KMS-11 (cell line): ENCODE data around the gene KHSRP.

Experiments used
- H2AFZ ChIP-seq: fragments of 200-600 bp; sonication (generic); 2 replicates; pipeline ENCODE4 v1.6.1; 2016; ENCODE audit warnings: antibody characterized with exemption, mixed run types, low read depth
- H3K27ac ChIP-seq: fragments of 200-600 bp; sonication (generic); 2 replicates; pipeline ENCODE4 v1.6.1; 2016; ENCODE audit warnings: mild to moderate bottlenecking, mixed run types
- H3K27me3 ChIP-seq: fragments of 200-600 bp; sonication (generic); 2 replicates; pipeline ENCODE4 v1.6.1; 2017; ENCODE audit warnings: mild to moderate bottlenecking, low read depth, mixed run types, moderate library complexity; ENCODE audit not compliant: insufficient read depth
- H3K36me3 ChIP-seq: fragments of 200-600 bp; sonication (generic); 2 replicates; pipeline ENCODE4 v1.6.1; 2017; ENCODE audit warnings: mild to moderate bottlenecking, mixed run types; ENCODE audit not compliant: insufficient read depth
- H3K4me1 ChIP-seq: fragments of 200-600 bp; sonication (generic); 2 replicates; pipeline ENCODE4 v1.6.1; 2016; ENCODE audit warnings: mild to moderate bottlenecking, low read depth, mixed run types; ENCODE audit not compliant: poor library complexity, severe bottlenecking
- H3K4me2 ChIP-seq: fragments of 200-600 bp; sonication (generic); 2 replicates; pipeline ENCODE4 v1.7.0; 2016; ENCODE audit warnings: mild to moderate bottlenecking, mixed run types
- H3K4me3 ChIP-seq: fragments of 200-600 bp; sonication (generic); IDR thresholded peaks from 2 replicates; pipeline ENCODE4 v1.6.1; 2017; ENCODE audit warnings: low read depth, low read length, mixed read lengths; ENCODE audit not compliant: insufficient read depth
- H3K79me2 ChIP-seq: fragments of 200-600 bp; sonication (generic); 2 replicates; pipeline ENCODE4 v1.6.1; 2016; ENCODE audit warnings: low read depth, mixed run types; ENCODE audit not compliant: insufficient read depth
- H3K9ac ChIP-seq: fragments of 200-600 bp; sonication (generic); 2 replicates; pipeline ENCODE4 v1.6.1; 2016; ENCODE audit warnings: mild to moderate bottlenecking, mixed run types
- H4K20me1 ChIP-seq: fragments of 200-600 bp; sonication (generic); 2 replicates; pipeline ENCODE4 v1.6.1; 2016; ENCODE audit warnings: mild to moderate bottlenecking, mixed run types; ENCODE audit not compliant: insufficient read depth
- CTCF ChIP-seq: fragments of 200-600 bp; sonication (generic); conservative IDR thresholded peaks from 2 replicates; pipeline ENCODE4 v1.6.1; 2017; ENCODE audit warnings: low read depth, mild to moderate bottlenecking, antibody characterized with exemption, low read length, moderate library complexity, mixed read lengths

KHSRP gene

GRCh38 chr19:6413721-6414643 lies 10.6 kb downstream of the KHSRP start:
- no peaks in the 10 kb centered on the region for H3K4me1 ChIP-seq
- peaks cover 6% of the 10 kb centered on the region; the same call in 1 of the 2 replicates for H3K36me3 ChIP-seq
- no peak overlapping the region for H3K4me2 ChIP-seq
- H2AFZ ChIP-seq, result no peak overlapping the region
- no peak overlapping the region for H3K27ac ChIP-seq
- no peak for TF ChIP-seq CTCF
- H4K20me1 ChIP-seq, result no peaks in the 10 kb centered on the region
- no peak overlapping the region for H3K4me3 ChIP-seq
- H3K9ac ChIP-seq, result no peak overlapping the region
- no peaks in the 10 kb centered on the region for H3K27me3 ChIP-seq
- H3K79me2 ChIP-seq, result peaks cover 1% of the 10 kb centered on the region; the same call in 1 of the 2 replicates

GRCh38 chr19:6413291-6413690 lies 11.3 kb downstream of the KHSRP start:
- H4K20me1 ChIP-seq, result no peaks in the 10 kb centered on the region

GRCh38 chr19:6412447-6413091 lies 12.0 kb downstream of the KHSRP start:
- Histone ChIP-seq H3K4me2 (no peak overlapping the region), H3K27ac (no peak overlapping the region)
- TF ChIP-seq CTCF, result peak; percentile 59

More at GRCh38 chr19:6413291-6413690, 11.3 kb downstream of the KHSRP start:
- H3K27ac ChIP-seq, result no peak overlapping the region
- TF ChIP-seq CTCF, result no peak
- no peak overlapping the region for H3K4me3 ChIP-seq
- no peak overlapping the region for H3K9ac ChIP-seq
- H3K79me2 ChIP-seq, result no peaks in the 10 kb centered on the region
- no peak overlapping the region for H3K4me2 ChIP-seq
- no peaks in the 10 kb centered on the region; the same call in 1 of the 2 replicates for H3K36me3 ChIP-seq
- no peaks in the 10 kb centered on the region for H3K27me3 ChIP-seq
- no peaks in the 10 kb centered on the region for H3K4me1 ChIP-seq
- no peak overlapping the region for H2AFZ ChIP-seq

GRCh38 chr19:6412061-6412446 lies 12.6 kb downstream of the KHSRP start:
- Histone ChIP-seq H2AFZ (no peak overlapping the region), H3K4me3 (no peak overlapping the region), H3K27ac (no peak overlapping the region), H3K4me1 (no peaks in the 10 kb centered on the region), H3K4me2 (no peak overlapping the region), H3K27me3 (no peaks in the 10 kb centered on the region), H3K36me3 (no peaks in the 10 kb centered on the region), H3K79me2 (no peaks in the 10 kb centered on the region), H3K9ac (no peak overlapping the region), H4K20me1 (no peaks in the 10 kb centered on the region)
- no peak for TF ChIP-seq CTCF

More at GRCh38 chr19:6412447-6413091, 12.0 kb downstream of the KHSRP start:
- Histone ChIP-seq H4K20me1 (no peaks in the 10 kb centered on the region), H3K79me2 (no peaks in the 10 kb centered on the region), H3K36me3 (no peaks in the 10 kb centered on the region), H2AFZ (no peak overlapping the region), H3K4me1 (no peaks in the 10 kb centered on the region), H3K9ac (no peak overlapping the region), H3K4me3 (no peak overlapping the region), H3K27me3 (no peaks in the 10 kb centered on the region)
